Skeletal muscle tissue (tissue), 4 donors: ENCODE measurements around the gene RABGGTA. TPM values are rescaled to one million over a fixed set of nuclear protein-coding genes. Genes with fewer than 3 reads are reported as not detected.

Experiments
- H3K27ac ChIP-seq: one replicate; pipeline ENCODE4 v1.7.0; 2013; ENCODE audit warnings: mild to moderate bottlenecking, low read depth, low read length, inconsistent platforms
- H3K27me3 ChIP-seq, 3 donors: one replicate each; pipeline ENCODE4 v1.7.0; 2013; ENCODE audit warnings: low read length in 3 of 3; ENCODE audit not compliant: control insufficient read depth in 3 of 3, insufficient read depth in 3 of 3
- H3K36me3 ChIP-seq, 3 donors: one replicate each; pipeline ENCODE4 v1.7.0; 2013; ENCODE audit warnings: low read length in 3 of 3; ENCODE audit not compliant: control insufficient read depth in 3 of 3, insufficient read depth in 3 of 3
- H3K4me1 ChIP-seq, 3 donors: one replicate each; pipeline ENCODE4 v1.7.0; 2013; ENCODE audit warnings: low read length in 3 of 3, mild to moderate bottlenecking in 3 of 3; ENCODE audit not compliant: control insufficient read depth in 3 of 3, insufficient read depth in 3 of 3
- H3K4me3 ChIP-seq, 3 donors: one replicate each; pipeline ENCODE4 v1.7.0; 2013; ENCODE audit warnings: low read length in 3 of 3
- H3K9ac ChIP-seq, 3 donors: one replicate each; pipeline ENCODE4 v1.7.0; 2013; ENCODE audit warnings: low read length in 3 of 3, mild to moderate bottlenecking in 3 of 3, moderate library complexity in 2 of 3, low read depth in 1 of 3
- H3K9me3 ChIP-seq, 3 donors: one replicate each; pipeline ENCODE4 v1.7.0; 2013; ENCODE audit warnings: low read length in 3 of 3; ENCODE audit not compliant: control insufficient read depth in 3 of 3
- total RNA-seq: library from RNA; depleted of rRNA; stranded (reverse); fragments of >200 nt; gene quantifications from one replicate; pipeline ENCODE4 v1.2.3, GENCODE V29; 2014
- donor health status: Osteomylitis.

The RABGGTA gene
- total RNA-seq, 1 donor from 2014 or later, result 11.5 TPM

- Histone ChIP-seq H3K27me3 (no peaks in the 10 kb centered on the region), H3K4me1 (peaks cover 19 to 32% (median 26%) of the 10 kb centered on the region in 3 donors), H3K36me3 (peaks cover 36 to 56% (median 51%) of the 10 kb centered on the region in 3 donors), H3K9ac (peak overlapping the region; percentile 93 to 97 (median 95)), H3K27ac (peak overlapping the region; percentile 82), H3K9me3 (no peaks in the 10 kb centered on the region), H3K4me3 (peak overlapping the region; percentile 91 to 99 (median 97))
Measured at GRCh38 chr14:24300326-24300980, 29.1 kb upstream of the RABGGTA start.

- Histone ChIP-seq H3K4me3 (peak within 1 kb of the TSS; percentile 91 to 99 (median 97)), H3K36me3 (peaks cover 26 to 50% (median 43%) of the 10 kb centered on the region in 3 donors), H3K27ac (peak within 1 kb of the TSS; percentile 82)
Measured at GRCh38 chr14:24299255-24300191, 28.1 kb upstream of the RABGGTA start, which contains the start of the genes DHRS1 and NOP9. Gene DHRS1, minus strand, starts transcription at chr14:24299780. Its CDS starts 674 bp downstream, at chr14:24299106. Gene NOP9, plus strand, starts transcription at chr14:24299850. Its CDS starts 105 bp downstream, at chr14:24299955.

GRCh38 chr14:24298892-24299254, 27.5 kb upstream of the RABGGTA start:
- Histone ChIP-seq H3K9me3 (no peaks in the 10 kb centered on the region), H3K4me1 (peaks cover 19 to 32% (median 26%) of the 10 kb centered on the region in 3 donors), H3K4me3 (peak overlapping the region; percentile 91 to 99 (median 97)), H3K27me3 (no peaks in the 10 kb centered on the region), H3K27ac (peak overlapping the region; percentile 82), H3K9ac (peak overlapping the region; percentile 93 to 97 (median 95)), H3K36me3 (peaks cover 20 to 43% (median 37%) of the 10 kb centered on the region in 3 donors)

More at GRCh38 chr14:24299255-24300191, 28.1 kb upstream of the RABGGTA start, which contains the start of the genes DHRS1 and NOP9:
- Histone ChIP-seq H3K27me3 (no peaks in the 10 kb centered on the region), H3K4me1 (peaks cover 19 to 32% (median 26%) of the 10 kb centered on the region in 3 donors), H3K9ac (peak within 1 kb of the TSS; percentile 93 to 97 (median 95)), H3K9me3 (no peaks in the 10 kb centered on the region)

- Histone ChIP-seq H3K27me3 (no peaks in the 10 kb centered on the region), H3K4me3 (no peak overlapping the region), H3K9ac (no peak overlapping the region), H3K9me3 (no peaks in the 10 kb centered on the region), H3K36me3 (peaks cover 12 to 31% (median 27%) of the 10 kb centered on the region in 3 donors), H3K27ac (no peak overlapping the region), H3K4me1 (peaks cover 19 to 32% (median 26%) of the 10 kb centered on the region in 3 donors)
Measured at GRCh38 chr14:24297190-24297964, 26.0 kb upstream of the RABGGTA start.

GRCh38 chr14:24296341-24297157, 25.2 kb upstream of the RABGGTA start:
- no peaks in the 10 kb centered on the region for H3K27me3 ChIP-seq
- no peak overlapping the region for H3K4me3 ChIP-seq
- no peak overlapping the region for H3K27ac ChIP-seq
- H3K4me1 ChIP-seq, result peaks cover 19 to 32% (median 25%) of the 10 kb centered on the region in 3 donors
- H3K9ac ChIP-seq, result peak overlapping the region in 1 of 3 donors; percentile 10
- H3K36me3 ChIP-seq, result peaks cover 8 to 30% (median 27%) of the 10 kb centered on the region in 3 donors
- H3K9me3 ChIP-seq, result no peaks in the 10 kb centered on the region

- Histone ChIP-seq H3K4me1 (peaks cover under 1 to 10% (median 2%) of the 10 kb centered on the region in 3 donors), H3K9ac (no peak overlapping the region), H3K27ac (no peak overlapping the region), H3K4me3 (no peak overlapping the region), H3K27me3 (no peaks in the 10 kb centered on the region), H3K36me3 (peaks cover 23 to 45% (median 43%) of the 10 kb centered on the region in 3 donors), H3K9me3 (no peaks in the 10 kb centered on the region)
Measured at GRCh38 chr14:24293525-24293924, 22.1 kb upstream of the RABGGTA start.

GRCh38 chr14:24292118-24292807, 20.9 kb upstream of the RABGGTA start:
- Histone ChIP-seq H3K4me1 (peaks cover 0 to 8% (median 2%) of the 10 kb centered on the region in 3 donors), H3K36me3 (peaks cover 23 to 45% (median 43%) of the 10 kb centered on the region in 3 donors), H3K27ac (no peak overlapping the region), H3K4me3 (no peak overlapping the region), H3K9ac (no peak overlapping the region), H3K27me3 (no peaks in the 10 kb centered on the region), H3K9me3 (no peaks in the 10 kb centered on the region)

- peaks cover 23 to 45% (median 43%) of the 10 kb centered on the region in 3 donors for H3K36me3 ChIP-seq
- no peak overlapping the region for H3K4me3 ChIP-seq
- no peak overlapping the region for H3K27ac ChIP-seq
- H3K9me3 ChIP-seq, result no peaks in the 10 kb centered on the region
- H3K4me1 ChIP-seq, result peaks cover 0 to 1% (median under 1%) of the 10 kb centered on the region in 3 donors
- no peak overlapping the region for H3K9ac ChIP-seq
- H3K27me3 ChIP-seq, result no peaks in the 10 kb centered on the region
Measured at GRCh38 chr14:24291446-24292117, 20.2 kb upstream of the RABGGTA start.
